WI38 (cell line): ENCODE results near the gene AKT3.

Source experiments
- H3K4me3 ChIP-seq: 2 replicates; pipeline ENCODE4 v1.5.1; 2011; ENCODE audit warnings: low read depth, mild to moderate bottlenecking, control low read depth, low read length
- CTCF ChIP-seq: IDR thresholded peaks from 2 replicates; pipeline ENCODE4 v1.5.1; 2012; ENCODE audit warnings: low read depth, mild to moderate bottlenecking, control low read depth, low read length

Gene AKT3

GRCh38 chr1:243493156-243494129, 356.6 kb downstream of the AKT3 start:
- H3K4me3 ChIP-seq, result no peak overlapping the region
- TF ChIP-seq CTCF, result no peak

GRCh38 chr1:243490748-243491686, 359.0 kb downstream of the AKT3 start:
- H3K4me3 ChIP-seq, result no peak overlapping the region
- TF ChIP-seq CTCF, result no peak

GRCh38 chr1:243489681-243490546, 360.1 kb downstream of the AKT3 start:
- no peak for TF ChIP-seq CTCF
- no peak overlapping the region for H3K4me3 ChIP-seq

- TF ChIP-seq CTCF, result no peak
- H3K4me3 ChIP-seq, result no peak overlapping the region
Measured at GRCh38 chr1:243489158-243489527, 360.9 kb downstream of the AKT3 start.

GRCh38 chr1:243488459-243489157, 361.4 kb downstream of the AKT3 start:
- no peak for TF ChIP-seq CTCF
- H3K4me3 ChIP-seq, result no peak overlapping the region

- TF ChIP-seq CTCF, result no peak
- H3K4me3 ChIP-seq, result no peak overlapping the region
Measured at GRCh38 chr1:243487649-243488227, 362.3 kb downstream of the AKT3 start.
